Stimulated activated CD4-positive, alpha-beta T cell treated with anti-CD3 and anti-CD28 coated beads, Interleukin-15, amount 100 ng/mL, for 1 hour (primary cell): ENCODE measurements around the gene PTPRA.

Source experiments
- DNase-seq, 2 donors: peaks; one replicate each; pipeline ENCODE4 v3.0.0-alpha.2; 2020; ENCODE audit warnings: low read depth in 1 of 2, low spot score in 1 of 2

The PTPRA gene

GRCh38 chr20:2847802-2848201 is 25.5 kb upstream of the PTPRA start:
- DNase-seq, result no peak

- no peak for DNase-seq
Observed at GRCh38 chr20:2849529-2849928, 23.8 kb upstream of the PTPRA start.

DNA sequence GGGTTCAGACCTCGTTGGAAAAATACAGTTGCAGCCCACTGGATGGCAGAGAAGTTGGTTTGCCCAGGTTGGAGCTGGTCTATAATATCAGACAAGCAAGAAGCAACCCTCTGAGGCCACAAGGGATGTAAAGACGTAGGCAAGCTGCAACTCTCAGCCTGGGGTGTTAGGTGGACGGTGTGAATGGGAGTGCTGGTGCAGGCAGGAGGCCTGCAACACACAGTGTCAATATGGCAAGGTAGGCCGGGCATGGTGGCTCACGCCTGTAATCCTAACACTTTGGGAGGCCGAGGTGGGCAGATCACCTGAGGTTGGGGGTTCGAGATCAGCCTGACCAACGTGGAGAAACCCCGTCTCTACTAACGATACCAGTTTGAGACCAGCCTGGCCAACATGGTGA is 22.2 kb upstream of the PTPRA start:
- DNase-seq, result no peak

DNA sequence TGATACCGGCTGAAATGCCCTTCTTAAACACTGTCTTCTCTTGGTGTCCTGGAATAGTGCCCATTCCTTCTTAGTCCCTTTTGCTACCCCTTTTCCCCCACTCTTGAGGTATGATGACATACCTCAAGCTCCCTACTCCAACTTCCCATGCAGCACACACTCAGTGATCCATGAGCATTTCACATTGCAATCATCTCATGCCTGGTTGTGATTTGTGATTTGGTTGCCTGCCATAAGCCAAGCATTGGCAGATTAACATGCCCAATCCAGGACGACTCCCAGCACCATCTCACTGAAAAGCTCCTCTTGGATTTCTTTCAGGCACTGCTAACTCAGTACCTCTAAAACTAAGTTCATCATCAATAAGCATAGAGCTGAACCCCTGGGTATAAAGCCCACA is 14.7 kb upstream of the PTPRA start:
- DNase-seq, result no peak

DNA sequence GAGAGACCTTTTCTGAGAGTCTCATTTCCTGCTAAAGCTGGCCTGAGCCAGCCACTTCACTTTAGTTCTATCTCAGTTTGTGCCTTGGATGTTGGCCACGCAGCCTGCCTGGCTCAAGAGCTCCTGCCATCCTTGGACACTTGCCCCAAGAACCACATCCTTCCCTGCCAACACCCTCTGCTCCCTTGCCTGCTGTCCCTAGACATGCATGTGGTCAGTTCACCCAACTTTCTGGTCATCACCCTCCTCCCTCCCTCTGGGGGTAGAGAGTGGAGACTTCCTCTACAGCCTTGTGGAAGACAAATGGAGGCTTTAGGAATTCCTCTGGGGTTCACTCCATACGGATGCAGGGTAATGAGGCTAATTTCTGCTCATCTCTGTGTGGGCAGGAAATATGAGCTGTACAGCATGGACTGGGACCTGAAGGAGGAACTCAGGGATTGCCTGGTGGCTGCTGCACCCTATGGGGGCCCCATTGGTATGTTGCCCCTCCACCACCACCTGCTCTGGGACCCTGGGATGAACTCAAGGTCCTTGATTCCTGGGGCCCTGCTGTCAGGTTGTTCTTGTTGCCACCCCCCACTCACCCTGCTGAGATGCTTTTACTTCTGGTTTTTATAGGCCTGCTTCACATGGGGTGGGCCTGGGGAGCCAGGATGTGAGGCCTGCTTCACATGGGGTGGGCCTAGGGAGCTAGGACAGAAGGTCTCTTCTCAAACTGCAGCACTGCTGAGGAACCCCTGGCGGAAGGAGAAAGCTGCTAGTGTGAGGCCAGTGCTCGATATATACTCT is 13.8 kb upstream of the PTPRA start:
- DNase-seq, result no peak

- DNase-seq, result no peak
Observed at GRCh38 chr20:2864626-2865025, 8.7 kb upstream of the PTPRA start.

GRCh38 chr20:2865101-2865500 is 8.2 kb upstream of the PTPRA start:
- no peak for DNase-seq

- DNase-seq, result peak in 1 of 2 donors; percentile 25
Observed at GRCh38 chr20:2865630-2866029, 7.7 kb upstream of the PTPRA start.

GRCh38 chr20:2866236-2866635 is 7.0 kb upstream of the PTPRA start:
- no peak for DNase-seq

DNA sequence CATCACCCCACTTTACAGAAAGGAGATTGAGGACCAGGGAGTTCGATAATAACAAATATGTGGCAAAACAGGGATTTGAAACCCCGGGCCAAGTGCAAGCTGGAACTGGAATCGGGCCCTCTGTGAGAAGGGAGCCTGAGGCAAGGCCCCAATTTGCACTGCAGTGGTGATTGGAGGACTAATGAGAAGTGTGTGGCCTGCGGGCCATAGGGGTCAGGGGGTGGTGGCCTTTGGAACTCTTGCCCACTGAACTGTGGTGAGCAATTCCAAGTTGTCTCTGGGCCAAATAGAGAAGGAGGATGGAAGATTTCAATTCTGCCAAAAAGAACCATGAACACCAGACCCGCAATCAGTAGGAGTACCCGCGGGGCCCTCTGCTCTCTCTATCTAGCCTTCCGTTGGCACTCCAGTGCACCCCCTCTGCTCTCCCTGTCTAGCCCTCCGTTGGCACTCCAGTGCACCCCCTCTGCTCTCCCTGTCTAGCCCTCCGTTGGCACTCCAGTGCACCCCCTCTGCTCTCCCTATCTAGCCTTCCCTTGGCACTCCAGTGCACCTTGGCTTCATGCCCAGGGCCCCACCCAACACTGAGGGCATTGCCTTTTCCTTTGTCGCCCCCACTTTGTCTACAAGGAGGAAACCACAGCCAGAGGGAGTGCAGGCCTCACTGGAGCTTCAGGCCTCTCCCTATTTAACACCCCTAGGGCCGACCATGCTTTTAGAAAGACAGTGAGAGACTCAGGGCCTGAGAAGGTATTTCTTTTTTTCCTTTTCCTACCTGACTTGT is 6.0 kb upstream of the PTPRA start:
- DNase-seq, result no peak

GRCh38 chr20:2869381-2869780 is 3.9 kb upstream of the PTPRA start:
- no peak for DNase-seq

DNA sequence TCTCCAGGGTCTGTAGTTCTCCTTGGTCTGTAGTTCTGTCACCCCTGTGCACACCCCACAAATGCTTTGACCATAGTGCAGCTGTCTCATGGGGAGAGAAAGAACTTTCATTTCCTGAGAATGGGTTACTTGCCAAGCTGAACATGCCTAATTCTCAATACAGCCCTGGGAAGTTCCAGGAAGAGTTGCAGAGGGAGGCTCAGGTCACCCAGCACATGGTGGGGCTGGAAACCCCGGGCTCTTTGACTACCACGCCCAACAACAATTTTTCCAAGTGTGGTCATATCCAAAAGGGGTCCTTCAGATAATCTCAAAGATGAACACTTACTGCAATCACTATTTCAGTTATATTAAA is 2.2 kb upstream of the PTPRA start:
- DNase-seq, result no peak

DNA sequence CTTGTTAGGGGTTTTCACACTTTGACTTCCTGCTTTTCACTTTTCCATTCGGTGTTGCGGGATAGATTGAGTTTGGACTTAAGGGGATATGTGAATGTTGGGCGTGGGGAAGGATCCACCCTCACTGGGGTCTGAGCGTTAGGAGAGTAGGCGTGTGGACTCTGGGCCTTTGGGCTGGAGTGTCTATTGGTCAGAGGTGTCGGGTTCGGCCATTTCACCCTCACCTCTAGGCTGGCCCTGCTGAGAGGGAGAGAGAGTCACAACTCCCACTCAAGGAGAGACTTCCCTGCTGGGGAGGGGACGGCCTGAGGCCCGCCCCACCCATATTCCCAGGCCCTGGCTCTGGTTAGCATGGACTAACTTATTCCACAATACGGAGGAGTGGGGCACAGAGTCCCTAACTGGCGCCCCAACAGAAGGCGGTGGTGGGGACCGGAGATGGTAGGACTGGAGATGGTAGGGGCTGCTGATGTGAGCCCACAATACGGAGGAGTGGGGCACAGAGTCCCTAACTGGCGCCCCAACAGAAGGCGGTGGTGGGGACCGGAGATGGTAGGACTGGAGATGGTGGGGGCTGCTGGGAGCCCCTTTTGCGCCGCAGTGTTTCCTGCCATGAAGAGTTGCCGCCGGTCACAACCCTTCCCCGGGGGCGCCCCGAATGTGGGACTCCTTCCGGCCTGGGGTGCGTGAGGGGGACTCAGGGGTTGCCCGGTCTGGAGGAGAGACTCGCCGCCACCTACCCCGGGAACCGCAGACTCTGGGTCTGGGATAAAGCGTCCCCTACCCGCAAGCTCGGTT is 1.4 kb upstream of the PTPRA start:
- DNase-seq, result no peak

DNA sequence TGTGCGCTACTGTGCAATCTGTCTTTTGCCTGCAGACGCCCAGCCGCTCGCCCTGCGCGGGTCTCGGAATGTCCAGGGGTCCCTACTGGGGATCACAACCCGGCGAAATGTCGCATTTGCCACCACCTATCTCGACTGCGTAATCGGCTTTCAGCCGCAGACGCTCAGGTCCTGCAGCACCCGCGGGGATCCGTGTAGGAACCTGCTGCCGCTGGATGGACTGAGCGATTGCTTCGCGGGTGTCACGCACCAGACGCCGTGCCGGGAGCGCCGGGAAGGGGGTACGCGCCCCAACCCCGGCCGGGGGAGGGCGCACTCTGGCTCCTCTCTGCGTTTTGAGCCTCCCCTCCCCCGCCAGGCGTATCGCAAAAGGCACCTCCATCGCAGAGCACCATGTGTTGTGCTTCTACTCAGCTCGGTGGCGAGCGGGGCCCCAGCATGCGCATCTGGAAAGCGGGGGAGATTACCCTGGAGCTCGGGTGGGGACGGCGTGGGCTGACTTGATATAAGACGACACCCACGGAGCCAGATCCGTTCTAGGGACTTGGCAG is 747 bp upstream of the PTPRA start:
- DNase-seq, result peak; percentile 60 to 73

GRCh38 chr20:2873747-2874041 is 413 bp downstream of the PTPRA start:
- DNase-seq, result peak; percentile 17 to 42

- no peak for DNase-seq
Observed at GRCh38 chr20:2874456-2874855, 1.2 kb downstream of the PTPRA start.

- no peak for DNase-seq
Observed at GRCh38 chr20:2875690-2876203, 2.5 kb downstream of the PTPRA start.

DNA sequence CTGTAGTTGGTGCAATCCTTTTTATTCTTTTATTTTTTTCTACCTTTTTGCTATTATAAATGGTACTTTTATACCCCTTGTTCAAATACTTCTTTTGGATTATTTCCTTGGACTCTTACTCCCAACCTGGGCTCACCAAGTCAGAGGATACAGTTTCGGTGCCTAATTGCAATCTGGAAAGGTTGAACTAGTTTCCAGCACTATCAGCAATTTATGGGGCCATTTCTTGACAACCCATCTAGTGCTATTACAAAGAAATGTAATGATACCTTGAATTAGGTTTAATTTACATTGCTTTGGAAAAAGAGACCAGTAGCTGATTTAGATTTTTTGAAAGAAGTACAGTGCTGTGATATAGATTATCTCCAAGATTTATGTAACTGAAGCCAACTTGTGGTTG is 5.2 kb downstream of the PTPRA start:
- DNase-seq, result no peak

DNA sequence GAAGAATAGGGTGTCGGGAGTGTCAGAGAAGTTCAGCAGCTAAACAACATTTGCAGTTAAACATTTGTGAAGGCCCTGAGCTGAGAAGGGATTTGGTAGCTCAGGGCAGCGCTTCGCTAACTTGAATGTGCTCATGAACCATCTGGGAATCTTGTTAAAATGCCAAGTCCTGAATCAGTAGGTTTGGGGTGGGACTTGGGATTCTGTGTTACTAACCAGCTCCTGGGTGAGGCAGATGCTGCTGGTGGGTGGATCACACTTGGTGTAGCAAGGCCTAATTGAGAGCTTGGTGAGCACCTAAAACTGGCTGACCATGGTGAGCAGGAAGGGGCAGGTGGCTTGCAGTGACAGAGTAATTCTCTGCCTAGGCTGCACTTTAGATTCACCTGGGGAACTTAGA is 5.9 kb downstream of the PTPRA start:
- no peak for DNase-seq

DNA sequence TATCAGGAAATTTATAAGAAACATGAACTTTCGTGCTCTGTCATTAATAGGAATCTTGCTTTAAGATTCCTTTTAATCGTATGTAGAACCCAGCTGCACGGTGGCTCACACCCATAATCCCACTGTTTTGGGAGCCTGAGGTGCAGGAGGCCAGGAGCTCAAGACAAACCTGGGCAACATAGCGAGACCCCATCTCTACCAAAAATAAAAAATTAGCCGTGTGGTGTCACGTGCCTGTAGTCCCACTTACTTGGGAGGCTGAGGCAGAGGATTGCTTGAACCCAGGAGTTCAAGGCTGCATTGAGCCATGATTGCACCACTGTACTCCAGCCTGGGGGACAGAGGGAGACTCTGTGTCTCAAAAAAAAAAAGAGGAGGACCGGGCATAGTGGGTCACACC is 7.4 kb downstream of the PTPRA start:
- no peak for DNase-seq
